Astrocyte of the cerebellum (primary cell): ENCODE data around the gene HMCES.

ENCODE experiments used
- DNase-seq: peaks from one replicate; pipeline ENCODE4 v3.0.0-alpha.2; 2011; ENCODE audit warnings: low read depth
- H3K4me3 ChIP-seq: 2 replicates; pipeline ENCODE4 v1.5.1; 2011; ENCODE audit warnings: mild to moderate bottlenecking, low read depth, low read length, moderate library complexity
- in situ Hi-C: cut with HindIII; loops from 2 replicates; pipeline ENCODE4 v1.10.0; 2017; ENCODE audit warnings: low sequenced_read_pairs
- TF ChIP-seq, protein P1 (sequence below): IDR thresholded peaks from 2 replicates; pipeline ENCODE4 v1.5.1; 2012; ENCODE audit warnings: low read length, low read depth, moderate library complexity, mild to moderate bottlenecking; ENCODE audit errors: missing control alignments

The HMCES gene

DNA sequence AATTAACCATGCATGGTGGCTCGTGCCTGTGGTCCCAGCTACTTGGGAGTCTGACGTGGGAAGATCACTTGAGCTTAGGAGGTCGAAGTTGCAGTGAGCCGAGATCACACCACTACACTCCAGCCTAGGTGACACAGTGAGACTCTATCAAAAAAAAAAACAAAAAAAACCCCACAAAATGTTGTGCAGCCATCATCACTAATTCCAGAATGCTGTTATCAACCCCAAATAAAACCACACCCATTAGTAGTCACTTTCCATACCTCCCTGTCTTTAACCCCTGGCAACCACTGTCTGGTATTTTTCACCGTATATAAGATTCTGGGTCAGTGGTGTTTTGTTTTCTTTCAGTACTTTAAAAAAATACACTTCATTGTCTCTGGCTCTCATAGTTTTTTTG lies 16.6 kb downstream of the HMCES start:
- no peak for DNase-seq
- TF ChIP-seq, protein P1, sequence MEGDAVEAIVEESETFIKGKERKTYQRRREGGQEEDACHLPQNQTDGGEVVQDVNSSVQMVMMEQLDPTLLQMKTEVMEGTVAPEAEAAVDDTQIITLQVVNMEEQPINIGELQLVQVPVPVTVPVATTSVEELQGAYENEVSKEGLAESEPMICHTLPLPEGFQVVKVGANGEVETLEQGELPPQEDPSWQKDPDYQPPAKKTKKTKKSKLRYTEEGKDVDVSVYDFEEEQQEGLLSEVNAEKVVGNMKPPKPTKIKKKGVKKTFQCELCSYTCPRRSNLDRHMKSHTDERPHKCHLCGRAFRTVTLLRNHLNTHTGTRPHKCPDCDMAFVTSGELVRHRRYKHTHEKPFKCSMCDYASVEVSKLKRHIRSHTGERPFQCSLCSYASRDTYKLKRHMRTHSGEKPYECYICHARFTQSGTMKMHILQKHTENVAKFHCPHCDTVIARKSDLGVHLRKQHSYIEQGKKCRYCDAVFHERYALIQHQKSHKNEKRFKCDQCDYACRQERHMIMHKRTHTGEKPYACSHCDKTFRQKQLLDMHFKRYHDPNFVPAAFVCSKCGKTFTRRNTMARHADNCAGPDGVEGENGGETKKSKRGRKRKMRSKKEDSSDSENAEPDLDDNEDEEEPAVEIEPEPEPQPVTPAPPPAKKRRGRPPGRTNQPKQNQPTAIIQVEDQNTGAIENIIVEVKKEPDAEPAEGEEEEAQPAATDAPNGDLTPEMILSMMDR, result no peak
- H3K4me3 ChIP-seq, result no peak overlapping the region
- in situ Hi-C loops, result no loop called here

- TF ChIP-seq, protein P1, result no peak
- no peak overlapping the region for H3K4me3 ChIP-seq
- DNase-seq, result no peak
- in situ Hi-C loops, result no loop called here
These were observed 25.7 kb downstream of the HMCES start for GRCh38 chr3:129304146-129304961.

DNA sequence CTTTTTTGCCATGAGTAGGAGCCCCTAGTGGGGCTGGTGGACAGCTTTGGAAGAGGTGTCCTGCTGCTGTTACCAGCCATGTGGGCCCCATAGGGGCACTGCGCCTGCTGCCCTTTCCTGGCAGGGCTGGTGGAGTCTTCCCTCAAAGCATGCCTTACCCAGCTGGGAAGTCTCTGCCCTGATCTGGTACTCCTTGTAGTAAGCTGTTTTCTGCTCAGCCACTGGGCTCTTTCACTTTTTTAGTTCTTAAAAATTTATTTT lies 26.2 kb downstream of the HMCES start:
- in situ Hi-C loops, result no loop called here
- TF ChIP-seq, protein P1, result no peak
- no peak for DNase-seq
- H3K4me3 ChIP-seq, result no peak overlapping the region

DNA sequence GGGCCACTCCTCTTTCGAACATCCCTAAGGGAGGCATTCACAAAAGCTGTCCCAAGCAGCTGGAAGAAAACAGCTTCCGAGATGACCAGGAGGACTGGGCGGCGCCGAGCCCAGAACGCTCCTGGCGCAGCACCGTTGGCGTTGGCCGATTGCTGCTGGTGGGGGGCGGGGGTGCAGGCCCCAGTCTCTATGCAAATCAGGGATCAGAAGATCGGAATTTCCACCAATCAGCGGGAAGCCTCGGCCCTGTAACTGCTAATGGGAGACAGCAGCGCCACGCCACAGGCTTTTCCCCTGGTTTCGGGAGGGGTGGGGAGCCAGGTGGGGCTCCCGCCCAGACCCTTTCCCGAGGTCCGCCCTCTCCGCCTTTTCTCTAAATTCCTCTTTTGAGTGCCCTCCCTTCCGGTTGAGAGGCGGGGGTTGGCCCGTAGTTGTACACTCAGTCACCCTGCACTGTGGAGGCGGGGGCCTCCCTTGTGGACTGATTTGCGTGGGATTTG lies 27.0 kb downstream of the HMCES start:
- DNase-seq, result peak; percentile 43
- H3K4me3 ChIP-seq, result peak overlapping the region; percentile 22
- in situ Hi-C loops, result no loop called here
- TF ChIP-seq, protein P1, result no peak

- in situ Hi-C loops, result no loop called here
- TF ChIP-seq, protein P1, result no peak
- no peak overlapping the region for H3K4me3 ChIP-seq
- no peak for DNase-seq
These were observed 30.0 kb downstream of the HMCES start for GRCh38 chr3:129308636-129309035.

DNA sequence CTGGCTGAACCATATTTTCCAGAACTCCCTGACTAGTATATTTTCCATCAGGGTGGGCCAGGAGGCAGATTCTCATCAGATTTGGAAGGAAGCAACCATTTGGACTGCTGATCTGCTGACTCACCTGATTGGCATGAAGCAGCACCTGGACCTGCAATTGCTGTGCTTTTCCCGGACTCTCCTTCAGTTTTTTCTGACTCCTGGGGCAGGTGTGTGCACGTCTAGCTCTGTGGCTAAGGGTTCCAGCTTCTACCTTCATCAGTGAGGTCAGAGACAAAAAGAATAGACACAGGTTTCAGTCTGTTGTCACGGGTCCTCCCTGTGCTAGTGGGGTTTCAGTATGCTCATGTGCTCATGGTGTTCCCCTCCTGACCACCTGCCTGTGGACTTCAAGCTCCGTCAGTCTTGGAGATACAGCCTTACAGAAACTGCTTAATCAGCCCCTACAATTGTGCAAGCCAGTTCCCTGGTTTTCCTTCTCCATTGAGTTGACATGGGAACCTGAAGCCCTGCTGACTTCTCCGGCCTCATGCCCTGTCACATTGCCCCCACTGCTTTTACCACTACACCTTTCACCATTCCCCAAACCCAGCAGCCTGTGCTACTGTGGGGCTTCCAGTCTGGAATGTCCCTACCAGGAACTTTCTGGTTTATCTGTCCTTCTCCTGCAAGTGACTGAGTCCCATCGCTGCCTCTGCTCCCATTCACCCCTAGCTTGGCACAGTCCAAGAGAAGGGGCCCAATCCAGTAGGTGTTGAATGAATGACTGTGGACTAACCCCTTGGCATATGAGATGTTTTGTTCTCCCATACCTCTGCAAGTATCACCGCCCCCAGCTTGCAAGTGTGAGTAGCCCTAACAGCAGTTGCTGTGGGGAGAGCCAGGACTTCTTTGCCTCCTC lies 31.7 kb downstream of the HMCES start:
- no peak for DNase-seq

More for the DNA sequence above, 31.7 kb downstream of the HMCES start:
- TF ChIP-seq, protein P1, result no peak
- in situ Hi-C loops, result no loop called here
- H3K4me3 ChIP-seq, result no peak overlapping the region
